DLD1 (cell line): ENCODE data around the gene SNX32.
"Not testable (repeated sequence)": the region's sequence is repeated elsewhere in the genome, so short reads cannot be mapped to it uniquely, and the experiment has no call there.

Experiments used
- in situ Hi-C: cut with HindIII; loops from 2 replicates; pipeline ENCODE4 v1.10.0; 2017; ENCODE audit warnings: low sequenced_read_pairs

Gene SNX32

DNA sequence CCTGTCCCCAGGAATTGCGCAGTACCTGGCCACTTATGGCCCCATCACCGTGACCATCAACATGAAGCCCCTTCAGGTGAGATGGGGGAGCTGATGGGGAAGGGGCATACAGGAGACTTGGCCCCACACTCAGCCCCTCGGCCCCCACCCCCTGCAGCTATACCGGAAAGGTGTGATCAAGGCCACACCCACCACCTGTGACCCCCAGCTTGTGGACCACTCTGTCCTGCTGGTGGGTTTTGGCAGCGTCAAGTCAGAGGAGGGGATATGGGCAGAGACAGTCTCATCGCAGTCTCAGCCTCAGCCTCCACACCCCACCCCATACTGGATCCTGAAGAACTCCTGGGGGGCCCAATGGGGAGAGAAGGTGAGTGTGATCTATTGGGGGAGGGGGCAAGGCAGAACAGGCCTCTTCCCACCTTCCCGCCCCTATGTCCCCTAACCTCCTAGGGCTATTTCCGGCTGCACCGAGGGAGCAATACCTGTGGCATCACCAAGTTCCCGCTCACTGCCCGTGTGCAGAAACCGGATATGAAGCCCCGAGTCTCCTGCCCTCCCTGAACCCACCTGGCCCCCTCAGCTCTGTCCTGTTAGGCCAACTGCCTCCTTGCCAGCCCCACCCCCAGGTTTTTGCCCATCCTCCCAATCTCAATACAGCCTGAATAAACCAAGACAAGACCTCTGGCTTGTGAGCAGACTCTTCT, 49.4 kb downstream of the SNX32 start:
- in situ Hi-C loops, result no loop called here

DNA sequence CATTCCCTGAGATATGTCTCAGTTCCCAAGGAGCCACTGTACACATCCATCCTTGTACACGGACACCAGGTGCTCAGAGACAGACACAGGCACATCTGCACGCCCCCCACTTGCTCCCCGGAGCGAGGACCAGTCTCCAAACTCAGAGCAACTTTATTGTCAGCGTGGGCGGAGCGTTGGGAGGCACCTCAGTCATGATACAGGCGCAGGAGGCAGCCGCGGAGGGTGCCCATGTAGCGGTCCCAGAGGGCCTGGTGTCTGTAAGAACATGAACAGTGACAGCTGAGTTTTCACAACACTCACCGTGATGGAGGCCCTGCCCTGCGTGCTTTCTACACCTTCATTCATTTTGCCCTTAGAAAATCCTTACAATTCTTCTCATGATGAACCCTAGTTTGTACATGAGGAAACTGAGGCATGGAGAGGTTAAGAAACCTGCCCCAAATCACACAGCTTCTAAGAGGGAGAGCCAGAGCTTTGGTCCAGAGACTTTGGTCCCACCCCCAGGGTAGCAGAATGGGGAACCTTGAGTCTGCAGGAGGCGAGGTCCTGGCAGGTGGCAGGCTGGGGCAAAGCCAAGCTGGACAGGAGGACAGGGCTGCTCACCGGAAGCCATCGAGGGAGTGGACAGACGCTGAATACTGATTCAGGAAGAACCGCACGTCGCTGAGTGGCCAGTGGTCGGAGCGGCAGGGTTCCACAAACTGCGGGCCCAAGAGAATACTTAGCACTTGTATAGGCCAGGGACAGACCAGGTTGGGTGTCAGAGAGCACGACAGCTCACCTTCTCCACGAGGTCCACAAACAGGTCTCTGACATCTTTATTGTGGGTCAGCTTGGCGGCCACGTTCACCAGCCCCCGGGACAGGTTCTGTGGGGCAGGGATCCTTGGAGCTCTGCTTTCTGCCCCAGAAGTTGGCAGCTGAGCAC, 50.3 kb downstream of the SNX32 start:
- in situ Hi-C loops, result no loop called here

DNA sequence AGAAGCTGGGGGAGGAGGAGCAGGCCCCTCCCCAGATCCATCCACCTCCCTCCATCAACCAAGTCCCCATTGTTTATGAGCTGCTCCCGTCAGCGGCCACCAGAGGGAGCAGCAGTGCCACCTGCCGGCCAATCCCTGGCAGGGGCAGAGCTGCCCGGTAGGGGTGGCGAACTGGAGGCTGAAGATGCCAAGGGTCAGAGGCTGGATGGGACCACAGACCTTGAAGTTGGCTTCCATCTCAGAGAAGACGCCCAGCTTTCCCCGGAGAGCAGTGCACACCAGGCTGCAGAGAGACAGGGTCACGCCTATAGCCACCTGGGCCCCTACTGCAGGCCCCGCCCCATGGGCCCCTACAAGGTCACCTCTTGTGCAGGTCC, 50.9 kb downstream of the SNX32 start:
- in situ Hi-C loops, result no loop called here

DNA sequence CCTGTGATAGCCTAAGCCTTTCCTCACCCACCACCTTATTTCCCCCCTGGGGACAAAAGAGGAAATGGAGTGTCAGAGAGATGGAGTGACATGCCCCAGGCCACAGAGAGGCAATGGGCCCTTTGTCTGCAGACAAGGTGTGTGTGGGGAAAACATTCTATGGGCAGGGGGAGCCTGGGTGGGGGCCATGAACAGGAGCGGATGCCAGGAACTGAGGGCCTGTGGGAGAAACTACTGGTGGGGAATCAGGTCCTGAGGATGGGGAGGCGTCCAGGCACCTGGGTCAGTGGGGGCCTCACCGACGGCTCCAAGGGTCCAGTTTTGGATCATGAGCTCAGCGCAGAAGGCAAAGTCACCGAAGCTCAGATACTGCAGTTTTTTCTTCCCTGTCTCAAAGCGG, 51.5 kb downstream of the SNX32 start:
- in situ Hi-C loops, result no loop called here

DNA sequence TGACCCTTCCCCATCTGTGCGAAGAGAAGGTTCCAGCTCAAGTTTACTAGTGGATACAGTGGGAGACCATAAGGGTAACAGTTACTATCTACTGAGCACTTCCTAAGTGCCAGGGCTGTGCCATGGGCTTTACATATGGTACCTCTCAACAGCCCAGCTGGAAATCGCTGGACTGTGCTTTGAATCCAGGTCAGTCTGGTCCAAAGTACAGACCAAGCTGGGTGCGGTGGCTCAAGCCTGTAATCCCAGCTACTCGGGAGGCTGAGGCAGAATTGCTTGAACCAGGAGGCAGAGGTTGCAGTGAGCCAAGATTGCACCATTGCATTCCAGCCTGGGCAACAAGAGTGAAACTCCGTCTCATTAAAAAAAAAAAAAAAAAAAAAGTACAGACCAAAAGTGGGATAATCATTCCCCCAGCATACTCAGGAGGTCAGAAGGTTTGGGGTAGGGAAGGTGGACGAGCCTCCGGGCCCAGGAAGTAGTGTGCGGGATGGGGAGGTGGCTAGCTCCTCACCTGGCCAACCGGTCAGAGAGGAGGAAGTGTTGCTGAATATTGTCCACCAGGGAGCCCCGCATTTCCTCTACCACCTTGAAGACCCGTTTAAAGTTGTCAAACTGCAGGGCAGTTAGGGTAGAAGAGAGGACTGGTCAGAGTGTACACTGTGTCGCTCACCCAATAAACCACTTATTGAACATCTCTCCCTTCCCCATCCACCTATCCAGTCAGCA, 52.2 kb downstream of the SNX32 start:
- in situ Hi-C loops, result no loop called here

DNA sequence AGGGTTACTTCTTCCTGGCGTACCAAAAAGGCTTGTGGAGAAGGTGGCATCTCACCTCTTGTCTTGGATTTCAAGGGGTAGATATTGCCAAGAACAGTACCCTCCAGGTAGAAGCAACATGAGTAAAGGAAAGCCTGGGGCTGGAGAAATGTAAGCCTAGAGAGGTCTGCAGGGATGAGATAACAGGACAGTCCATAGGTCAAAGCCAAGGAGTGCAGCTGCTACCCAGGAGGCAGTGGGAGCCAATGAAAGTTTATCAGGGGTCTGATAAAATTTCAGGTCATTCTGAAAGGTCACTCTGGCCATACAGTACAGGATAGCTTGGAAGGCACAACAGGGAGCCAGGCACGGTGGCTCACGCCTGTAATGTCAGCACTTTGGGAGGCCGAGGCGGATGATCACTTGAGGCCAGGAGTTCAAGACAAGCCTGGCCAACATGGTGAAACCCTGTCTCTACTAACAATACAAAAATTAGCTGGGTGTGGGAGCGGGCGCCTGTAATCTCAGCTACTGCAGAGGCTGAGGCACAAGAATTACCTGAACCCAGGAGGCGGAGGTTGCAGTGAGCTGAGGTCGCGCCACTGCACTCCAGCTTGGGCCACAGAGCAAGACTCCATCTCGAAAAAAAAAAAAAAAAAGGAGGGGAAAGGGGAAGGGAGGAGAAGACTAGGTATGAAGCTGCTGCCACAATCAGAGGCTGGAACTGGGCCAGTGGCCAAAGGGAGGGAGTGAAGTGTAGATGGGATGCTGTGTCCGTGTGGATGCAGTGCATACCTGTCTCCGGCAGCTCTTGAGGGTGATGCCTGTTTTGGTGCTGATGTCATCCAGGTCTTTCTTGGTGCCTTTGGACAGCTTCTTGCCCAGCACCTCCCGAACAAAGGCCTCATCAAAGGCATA, 53.3 kb downstream of the SNX32 start:
- in situ Hi-C loops, result no loop called here

DNA sequence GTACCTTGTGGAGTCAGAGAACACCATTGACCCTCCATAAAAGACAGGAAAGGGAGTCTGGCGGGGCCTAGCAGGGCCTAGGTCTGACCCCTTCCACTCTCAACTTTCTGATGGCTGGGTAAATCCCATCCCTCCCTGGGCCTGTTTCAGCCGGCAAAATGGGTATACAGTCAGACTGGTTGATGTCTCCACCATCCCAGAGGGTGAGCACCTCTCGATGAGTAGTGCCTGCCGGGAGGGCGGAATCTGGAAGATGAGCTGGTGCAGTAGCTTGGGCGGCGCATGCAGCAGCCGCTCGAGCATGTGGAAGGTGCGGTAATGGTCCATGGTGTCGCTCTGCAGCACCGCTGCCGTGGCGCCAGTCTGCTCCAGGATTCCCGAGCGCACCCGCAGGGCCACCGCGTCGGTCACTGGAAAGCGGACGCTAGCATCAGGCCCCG, 54.0 kb downstream of the SNX32 start:
- in situ Hi-C loops, result no loop called here

DNA sequence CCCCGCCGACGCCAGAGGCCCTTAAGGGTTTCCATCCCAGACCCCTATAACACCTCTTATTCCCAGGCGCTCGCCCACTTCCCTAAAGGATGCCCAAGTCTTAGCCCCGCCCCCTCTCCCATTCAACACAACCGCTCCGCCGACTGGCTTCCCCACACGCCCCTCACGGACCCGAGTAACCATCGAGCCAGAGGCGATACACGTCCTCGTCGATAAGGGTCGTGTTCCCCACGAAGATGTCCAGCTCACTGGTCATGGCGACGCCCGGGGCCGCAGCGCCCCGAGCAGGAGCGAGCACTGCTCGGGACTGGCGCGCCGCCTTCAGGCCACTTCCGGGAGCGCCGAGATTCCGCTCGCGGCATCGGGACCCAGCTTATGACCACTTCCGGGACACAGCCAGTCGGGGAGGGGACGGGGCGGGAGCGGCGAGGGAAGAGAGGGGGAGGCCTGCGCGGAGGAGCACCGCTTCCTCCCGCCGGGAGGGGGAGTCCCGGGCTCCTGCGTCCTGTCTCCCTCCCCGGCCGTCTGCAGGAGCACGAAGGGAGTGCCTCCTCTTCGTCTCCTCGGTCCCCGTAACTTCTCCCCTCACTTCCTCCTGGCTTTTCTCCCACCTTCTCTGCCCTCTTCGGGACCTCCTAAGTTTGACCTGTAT, 54.5 kb downstream of the SNX32 start, which contains the start of gene FIBP:
Gene FIBP (minus strand): TSS at position 309 of the 652 bp plus-strand sequence. CDS start 53 bp downstream, at position 256.
- in situ Hi-C loops, result no loop called here

DNA sequence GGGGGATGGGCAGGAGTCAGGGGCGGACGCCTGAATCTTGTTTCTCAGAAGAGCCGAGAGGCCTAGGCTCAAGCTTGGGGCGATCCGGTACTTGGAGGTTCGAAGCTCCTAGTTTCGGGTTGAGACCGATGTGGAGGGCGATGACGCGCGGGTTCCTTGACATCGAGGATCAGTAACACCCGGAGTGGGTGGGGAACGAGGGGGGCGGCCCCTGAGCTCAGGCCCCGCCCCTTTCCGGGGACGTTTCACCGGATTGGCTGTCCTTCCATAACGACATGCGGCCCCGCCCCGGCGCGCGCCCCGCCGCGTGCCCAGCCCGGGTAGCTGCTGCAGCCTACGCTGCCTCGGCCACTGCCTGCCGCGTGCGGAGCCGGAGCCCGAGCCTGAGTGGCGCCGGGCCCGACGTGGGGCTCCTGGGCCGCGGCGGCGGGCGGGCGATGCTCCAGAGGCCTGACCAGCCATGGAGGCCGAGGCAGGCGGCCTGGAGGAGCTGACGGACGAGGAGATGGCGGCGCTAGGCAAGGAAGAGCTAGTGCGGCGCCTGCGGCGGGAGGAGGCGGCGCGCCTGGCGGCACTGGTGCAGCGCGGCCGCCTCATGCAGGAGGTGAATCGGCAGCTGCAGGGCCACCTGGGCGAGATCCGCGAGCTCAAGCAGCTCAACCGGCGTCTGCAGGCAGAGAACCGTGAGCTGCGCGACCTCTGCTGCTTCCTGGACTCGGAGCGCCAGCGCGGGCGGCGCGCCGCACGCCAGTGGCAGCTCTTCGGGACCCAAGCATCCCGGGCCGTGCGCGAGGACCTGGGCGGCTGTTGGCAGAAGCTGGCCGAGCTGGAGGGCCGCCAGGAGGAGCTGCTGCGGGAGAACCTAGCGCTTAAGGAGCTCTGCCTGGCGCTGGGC, 56.8 kb downstream of the SNX32 start, which contains the start of gene CCDC85B:
Gene CCDC85B (plus strand): TSS at position 350 of the 895 bp plus-strand sequence. CDS start 111 bp downstream, at position 461.
- in situ Hi-C loops, result no loop called here

DNA sequence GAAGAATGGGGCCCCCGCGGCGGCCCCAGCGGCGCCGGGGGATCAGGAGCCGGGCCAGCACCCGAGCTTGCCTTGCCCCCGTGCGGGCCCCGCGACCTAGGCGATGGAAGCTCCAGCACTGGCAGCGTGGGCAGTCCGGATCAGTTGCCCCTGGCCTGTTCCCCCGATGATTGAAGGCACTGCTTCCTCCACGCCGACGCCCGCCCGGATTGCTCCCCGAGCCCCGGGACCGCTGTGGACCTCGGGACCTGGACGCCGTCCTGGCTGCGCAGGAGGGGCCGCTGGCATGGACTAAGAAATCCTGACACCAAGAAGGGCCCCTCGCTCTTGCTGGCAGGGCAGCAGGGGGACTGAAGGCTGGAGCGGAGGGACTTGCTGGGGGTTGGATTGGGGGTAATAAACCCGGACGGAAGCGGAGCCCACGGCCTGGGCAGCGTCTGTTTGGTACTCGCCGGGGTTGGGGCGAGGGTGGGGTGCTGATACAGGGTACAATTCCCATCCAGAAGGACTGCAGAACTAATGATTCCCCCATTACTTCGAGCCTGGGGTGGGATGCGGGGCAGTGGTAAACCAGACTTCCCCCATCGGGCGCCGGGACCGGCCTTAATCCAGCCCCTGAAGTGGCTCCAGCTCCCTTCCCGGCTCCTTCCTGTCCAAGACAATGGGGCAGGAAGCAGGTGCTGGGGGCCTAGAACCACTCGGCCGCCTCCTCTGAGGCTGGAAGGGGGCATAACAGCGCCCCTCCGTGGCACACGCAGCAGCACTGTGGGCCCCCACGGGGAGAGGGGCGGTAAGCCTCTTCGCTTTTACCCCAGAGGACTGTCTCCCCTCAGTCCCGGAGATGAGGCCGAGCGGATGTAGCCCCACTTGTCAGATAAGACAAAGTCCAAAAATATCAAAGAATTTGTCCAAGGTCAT, 57.7 kb downstream of the SNX32 start:
- in situ Hi-C loops, result no loop called here

DNA sequence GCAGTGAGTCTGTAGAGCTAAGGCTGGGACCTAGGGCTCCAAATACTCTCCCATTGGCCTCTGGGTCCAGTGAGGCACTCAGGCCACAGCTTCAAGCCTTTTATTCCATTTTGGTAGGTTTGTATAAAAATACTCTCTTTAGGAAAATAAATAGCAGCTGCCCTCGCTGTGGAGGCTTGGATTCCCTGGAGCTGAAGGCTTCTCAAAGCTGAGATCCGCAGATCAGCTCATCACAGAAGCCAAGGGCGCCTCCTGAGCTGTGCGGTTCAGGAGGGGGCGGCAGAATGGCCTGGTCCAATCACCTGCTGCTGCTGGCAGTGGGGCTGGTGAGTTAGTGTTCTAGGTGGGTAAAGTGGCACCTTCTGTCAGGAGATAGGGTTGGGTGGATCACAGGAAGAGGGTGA, 58.4 kb downstream of the SNX32 start:
- in situ Hi-C loops, result not testable (repeated sequence)

DNA sequence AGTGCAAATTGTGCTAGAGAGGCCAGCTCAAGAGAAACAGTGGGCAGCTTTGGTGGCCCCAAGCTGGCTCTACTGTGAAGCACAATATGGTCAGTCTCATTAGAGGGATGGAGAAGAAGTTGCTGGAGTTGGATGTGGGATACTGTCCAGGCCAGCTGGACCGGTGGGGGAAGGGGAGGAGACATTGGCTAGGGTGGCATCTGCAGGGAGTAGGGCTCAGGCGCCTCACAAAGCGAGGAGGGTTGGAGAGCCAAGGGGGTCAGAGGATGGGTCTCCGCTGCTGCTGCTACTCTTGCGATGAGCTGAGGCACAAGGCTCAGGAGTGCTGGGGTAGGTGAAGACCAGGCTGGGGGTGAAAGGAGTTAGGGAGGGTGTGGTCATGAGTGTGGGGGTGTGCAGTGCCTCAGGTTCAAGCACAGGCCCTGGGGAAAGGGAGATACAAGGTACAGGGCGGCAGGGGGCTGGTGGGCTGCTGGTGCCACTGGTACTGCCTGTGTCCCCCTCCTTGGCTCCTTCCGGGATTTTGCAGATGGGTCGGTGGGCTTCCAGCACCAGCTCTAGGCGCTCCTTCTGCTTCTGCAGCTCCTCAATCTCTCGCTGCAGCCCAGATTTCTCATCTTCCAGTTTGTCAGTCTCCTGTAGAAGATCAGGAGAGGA, 59.0 kb downstream of the SNX32 start:
- in situ Hi-C loops, result no loop called here

DNA sequence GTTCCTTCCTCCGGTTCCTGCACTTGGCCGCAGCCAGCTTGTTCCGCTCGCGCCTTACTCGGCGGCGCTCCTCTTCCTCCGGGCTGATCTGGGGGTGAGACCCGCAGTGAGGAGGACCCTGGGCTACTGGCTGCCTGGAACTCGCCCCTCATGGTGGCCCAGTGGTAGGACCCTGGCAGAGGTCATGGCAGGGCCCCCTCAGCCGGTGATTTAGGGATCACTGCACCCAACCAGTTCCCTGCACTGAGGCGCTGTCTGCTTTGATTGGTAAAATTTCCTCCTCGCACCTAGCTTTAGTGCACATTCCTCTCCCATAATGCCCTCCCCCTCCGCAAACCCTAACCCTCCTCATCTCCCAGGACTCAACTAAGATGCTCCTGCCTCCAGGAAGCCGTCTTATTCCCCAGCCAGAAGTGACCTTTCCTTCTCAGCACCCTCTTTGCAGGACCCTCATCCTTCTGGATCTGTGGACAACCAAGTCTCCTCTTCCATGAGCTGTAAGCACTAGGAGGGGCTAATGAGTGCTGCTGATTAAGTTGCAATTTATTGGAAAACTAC, 60.4 kb downstream of the SNX32 start:
- in situ Hi-C loops, result no loop called here

DNA sequence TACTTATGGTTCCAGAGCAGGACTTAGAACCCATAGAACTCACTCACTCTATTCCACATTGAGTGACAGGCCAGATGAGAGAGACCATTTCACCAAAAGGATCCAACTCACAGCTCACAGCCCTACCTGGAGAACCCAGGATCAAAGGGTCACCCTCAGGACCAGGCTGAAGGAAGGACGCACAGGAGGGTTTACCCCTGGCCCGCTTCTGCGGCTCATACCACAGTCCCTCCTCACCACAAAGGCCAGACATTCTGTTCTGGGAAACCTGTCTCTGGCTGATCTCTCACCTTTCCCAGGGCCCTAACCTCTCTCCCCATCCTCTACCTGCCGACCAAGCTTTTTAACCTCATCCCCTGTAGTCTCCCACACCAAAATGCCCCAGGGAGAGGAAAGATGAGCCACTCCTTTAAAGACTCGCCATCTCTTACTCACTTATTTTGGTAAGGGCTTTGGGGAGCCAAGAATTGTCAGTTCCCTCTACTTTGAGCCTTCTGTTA, 61.8 kb downstream of the SNX32 start:
- in situ Hi-C loops, result no loop called here

DNA sequence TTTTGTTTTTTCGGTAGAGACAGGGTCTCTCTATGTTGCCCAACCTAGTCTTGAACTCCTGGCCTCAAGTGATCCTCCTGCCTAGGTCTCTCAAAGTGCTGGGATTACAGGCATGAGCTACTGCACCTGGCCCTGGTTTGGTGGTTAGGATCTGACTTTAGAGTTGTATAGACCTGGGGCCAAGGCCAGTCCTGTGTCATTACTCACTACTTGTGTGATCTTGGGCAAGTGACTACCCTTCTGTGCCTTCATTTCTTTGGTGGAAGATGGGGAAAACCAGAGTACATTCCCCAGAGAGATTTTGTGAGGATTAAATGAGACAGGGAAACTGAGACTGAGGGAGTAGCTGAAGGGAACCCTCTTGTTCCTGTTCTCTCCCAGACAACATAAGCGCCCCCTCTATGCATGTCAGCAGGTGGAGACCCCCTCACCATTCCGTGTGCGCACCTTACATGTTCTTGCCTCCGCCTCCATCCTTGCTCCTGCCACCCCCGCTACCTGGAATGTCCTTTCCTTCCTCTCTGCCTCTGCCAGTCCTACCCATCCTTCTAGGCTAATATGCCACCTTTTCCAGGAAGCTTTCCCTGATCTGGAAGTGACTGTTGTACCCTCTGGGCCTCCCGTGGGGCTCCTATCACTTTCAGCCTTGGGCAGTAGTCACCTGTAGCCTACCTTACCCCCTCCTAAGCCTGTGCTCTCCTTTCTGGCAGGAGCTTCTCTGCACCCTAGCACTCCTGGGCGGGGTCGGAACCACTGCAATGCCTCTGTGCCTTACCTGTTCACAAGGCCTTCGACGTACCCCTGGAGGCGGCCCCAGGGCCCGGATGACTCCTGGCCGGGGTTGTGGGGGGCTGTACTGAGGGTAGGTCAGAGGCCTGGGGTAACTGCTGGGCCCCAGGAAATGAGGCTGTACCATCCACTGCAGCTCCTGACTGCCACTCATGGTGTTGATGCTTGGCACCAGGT, 62.6 kb downstream of the SNX32 start:
- in situ Hi-C loops, result no loop called here
